Urothelium cell line (cell line): Measurements from ENCODE around the gene TPM4.
A peak's percentile ranks its signal among the peaks of the same experiment; 100 is the strongest.

Experiments
- DNase-seq: peaks from one replicate; pipeline ENCODE4 v3.0.0; 2011; ENCODE audit warnings: low spot score, mixed read lengths
- FAIRE-seq: peaks from 2 replicates; lab custom pipeline; 2011; peaks lifted over from hg19 to GRCh38; lab: Jason Lieb, UNC

Gene TPM4

GRCh38 chr19:16041299-16041990 is 34.9 kb upstream of the TPM4 start:
- FAIRE-seq (no peak), DNase-seq (peak; percentile 81)

GRCh38 chr19:16041991-16042386 is 34.3 kb upstream of the TPM4 start:
- DNase-seq (no peak), FAIRE-seq (no peak)

GRCh38 chr19:16042533-16043085 is 33.7 kb upstream of the TPM4 start:
- FAIRE-seq (no peak), DNase-seq (peak; percentile 18)

- DNase-seq: no peak
- no peak for FAIRE-seq
Measured at GRCh38 chr19:16043156-16043757, 33.0 kb upstream of the TPM4 start.

GRCh38 chr19:16044746-16045145 is 31.5 kb upstream of the TPM4 start:
- FAIRE-seq: no peak
- DNase-seq: peak; percentile 31

- FAIRE-seq: no peak
- no peak for DNase-seq
Measured at GRCh38 chr19:16045171-16045570, 31.1 kb upstream of the TPM4 start.

GRCh38 chr19:16045893-16046292 is 30.4 kb upstream of the TPM4 start:
- DNase-seq: no peak
- FAIRE-seq: no peak

GRCh38 chr19:16048583-16048982 is 27.7 kb upstream of the TPM4 start:
- FAIRE-seq (no peak), DNase-seq (no peak)

GRCh38 chr19:16051254-16052025 is 24.9 kb upstream of the TPM4 start:
- FAIRE-seq (no peak), DNase-seq (no peak)

GRCh38 chr19:16052353-16052752 is 23.9 kb upstream of the TPM4 start:
- DNase-seq (no peak), FAIRE-seq (no peak)

GRCh38 chr19:16057062-16057461 is 19.2 kb upstream of the TPM4 start:
- no peak for FAIRE-seq
- DNase-seq: no peak

GRCh38 chr19:16060294-16060693 is 16.0 kb upstream of the TPM4 start:
- no peak for FAIRE-seq

GRCh38 chr19:16061943-16062342 is 14.4 kb upstream of the TPM4 start:
- no peak for DNase-seq
- no peak for FAIRE-seq

More at GRCh38 chr19:16060294-16060693, 16.0 kb upstream of the TPM4 start:
- no peak for DNase-seq

GRCh38 chr19:16062789-16063188 is 13.5 kb upstream of the TPM4 start:
- DNase-seq (no peak), FAIRE-seq (no peak)

GRCh38 chr19:16064209-16064889 is 11.9 kb upstream of the TPM4 start:
- no peak for DNase-seq
- no peak for FAIRE-seq

GRCh38 chr19:16066611-16067104 is 9.6 kb upstream of the TPM4 start:
- FAIRE-seq (no peak), DNase-seq (no peak)

- DNase-seq (no peak), FAIRE-seq (no peak)
Measured at GRCh38 chr19:16067205-16067938, 8.9 kb upstream of the TPM4 start.

- FAIRE-seq: no peak
- DNase-seq: no peak
Measured at GRCh38 chr19:16068696-16069259, 7.5 kb upstream of the TPM4 start.

GRCh38 chr19:16069813-16070365 is 6.4 kb upstream of the TPM4 start:
- FAIRE-seq (no peak), DNase-seq (no peak)
